Stimulated activated CD8-positive, alpha-beta memory T cell treated with anti-CD3 and anti-CD28 coated beads, Interleukin-15, amount 100 ng/mL, for 1 hour (primary cell): Measurements from ENCODE around the gene GABBR1.

Experiments
- DNase-seq: peaks from one replicate; pipeline ENCODE4 v3.0.0-alpha.2; 2020; ENCODE audit warnings: low read depth

GABBR1 gene

GRCh38 chr6:29653452-29654038, 20.6 kb upstream of the GABBR1 start:
- DNase-seq: no peak

- no peak for DNase-seq
Measured at GRCh38 chr6:29652198-29652584, 19.2 kb upstream of the GABBR1 start.

- DNase-seq: no peak
Measured at GRCh38 chr6:29651413-29652197, 18.6 kb upstream of the GABBR1 start.

GRCh38 chr6:29649701-29650673, 17.0 kb upstream of the GABBR1 start:
- peak; percentile 99 for DNase-seq

GRCh38 chr6:29647927-29648642, 15.1 kb upstream of the GABBR1 start:
- DNase-seq: no peak

- no peak for DNase-seq
Measured at GRCh38 chr6:29641430-29642148, 8.6 kb upstream of the GABBR1 start.

- DNase-seq: no peak
Measured at GRCh38 chr6:29637247-29637646, 4.3 kb upstream of the GABBR1 start.

GRCh38 chr6:29633534-29633905, 537 bp upstream of the GABBR1 start:
- no peak for DNase-seq

GRCh38 chr6:29631860-29632731, 887 bp downstream of the GABBR1 start:
- no peak for DNase-seq

GRCh38 chr6:29631209-29631810, 1.7 kb downstream of the GABBR1 start:
- DNase-seq: no peak

- no peak for DNase-seq
Measured at GRCh38 chr6:29630315-29630714, 2.7 kb downstream of the GABBR1 start.

- DNase-seq: no peak
Measured at GRCh38 chr6:29629571-29629970, 3.4 kb downstream of the GABBR1 start.

- DNase-seq: no peak
Measured at GRCh38 chr6:29628419-29629281, 4.3 kb downstream of the GABBR1 start.

GRCh38 chr6:29627755-29628418, 5.1 kb downstream of the GABBR1 start:
- DNase-seq: no peak

GRCh38 chr6:29626948-29627754, 5.8 kb downstream of the GABBR1 start:
- DNase-seq: no peak

GRCh38 chr6:29625337-29625930, 7.5 kb downstream of the GABBR1 start:
- no peak for DNase-seq

GRCh38 chr6:29624520-29624961, 8.4 kb downstream of the GABBR1 start:
- DNase-seq: no peak
